Keratinocyte (primary cell): Measurements from ENCODE around the gene MRAP.
"Not testable (repeated sequence)": the region's sequence is repeated elsewhere in the genome, so short reads cannot be mapped to it uniquely, and the experiment has no call there.

Experiments used
- CTCF ChIP-seq, 3 experiments: IDR thresholded peaks in 1 of 3; conservative IDR thresholded peaks in 1 of 3; optimal IDR thresholded peaks in 1 of 3; 2 replicates in 2 of 3; 3 replicates in 1 of 3; pipeline versions ENCODE3 to v1.5.1; 2011; ENCODE audit warnings: low read length in 3 of 3, mild to moderate bottlenecking in 3 of 3, moderate library complexity in 2 of 3, control low read depth in 1 of 3, inconsistent platforms in 1 of 3; ENCODE audit not compliant: insufficient read depth in 2 of 3; ENCODE audit errors: extremely low read depth in 1 of 3
- EZH2 ChIP-seq: IDR thresholded peaks from one replicate; pipeline ENCODE4 v1.6.1; 2012; ENCODE audit warnings: inconsistent platforms, mild to moderate bottlenecking, low read length, moderate library complexity

- not testable (repeated sequence) for TF ChIP-seq EZH2; CTCF (optimal IDR thresholded peaks at IDR 0.05 in 1 of 3, IDR thresholded peaks at IDR 0.05 in 1 of 3, conservative IDR thresholded peaks at IDR 0.05 in 1 of 3; ENCODE audit: extremely low read depth in 1 of 3, insufficient read depth in 2 of 3, low read length in 3 of 3)
Measured at GRCh38 chr21:32265321-32265720, 33.3 kb upstream of the MRAP start.
